SU-DHL-6 (cell line): ENCODE measurements around the gene LRCH1.

ENCODE experiments used
- H2AFZ ChIP-seq: fragments of 200-600 bp; sonication (generic); 2 replicates; pipeline ENCODE4 v1.6.1; 2014; ENCODE audit warnings: low read depth, mild to moderate bottlenecking, moderate library complexity, mixed read lengths, antibody characterized with exemption, low read length; ENCODE audit not compliant: severe bottlenecking
- H3F3A ChIP-seq: fragments of 200-600 bp; shearing (Covaris generic); 2 replicates; pipeline ENCODE4 v1.6.0; 2016; ENCODE audit warnings: antibody characterized with exemption, mild to moderate bottlenecking; ENCODE audit not compliant: insufficient read depth
- H3K27ac ChIP-seq: fragments of 200-600 bp; sonication (generic); 2 replicates; pipeline ENCODE4 v1.5.1; 2016; ENCODE audit warnings: low read depth, mild to moderate bottlenecking, low read length, moderate library complexity, mixed read lengths
- H3K27me3 ChIP-seq: fragments of 200-600 bp; sonication (generic), shearing (Covaris generic); 2 replicates; pipeline ENCODE4 v1.6.0; 2014; ENCODE audit warnings: mild to moderate bottlenecking, low read length
- H3K36me3 ChIP-seq: fragments of 200-600 bp; sonication (generic); 2 replicates; pipeline ENCODE4 v1.6.1; 2014; ENCODE audit warnings: mild to moderate bottlenecking, low read length, mixed read lengths
- H3K4me2 ChIP-seq: fragments of 300-600, 200-600 bp; shearing (Covaris generic), sonication (generic); 2 replicates; pipeline ENCODE4 v1.6.0; 2014; ENCODE audit warnings: low read length, low read depth, mild to moderate bottlenecking; ENCODE audit not compliant: poor library complexity, severe bottlenecking
- H3K4me3 ChIP-seq: fragments of 200-600 bp; sonication (generic); 2 replicates; pipeline ENCODE4 v1.5.1; 2014; ENCODE audit warnings: antibody characterized with exemption, low read length, mild to moderate bottlenecking, mixed read lengths; ENCODE audit not compliant: insufficient read depth, poor library complexity, severe bottlenecking
- H3K79me2 ChIP-seq: fragments of 200-600 bp; sonication (generic); 2 replicates; pipeline ENCODE4 v1.6.1; 2014; ENCODE audit warnings: mild to moderate bottlenecking, low read length, moderate library complexity; ENCODE audit not compliant: insufficient read depth
- H3K9ac ChIP-seq: fragments of 200-600 bp; sonication (generic); 2 replicates; pipeline ENCODE4 v1.7.0; 2014; ENCODE audit warnings: mild to moderate bottlenecking, low read length
- H3K9me2 ChIP-seq: fragments of 200-600 bp; sonication (generic); replicated peaks from 2 replicates; pipeline ENCODE4 v1.6.1; 2014; ENCODE audit warnings: low read length; ENCODE audit not compliant: insufficient read depth
- H3K9me3 ChIP-seq: fragments of 200-600 bp; sonication (generic); 2 replicates; pipeline ENCODE4 v1.6.1; 2014; ENCODE audit warnings: low read length, mixed read lengths; ENCODE audit not compliant: insufficient read depth
- H4K20me1 ChIP-seq: fragments of 200-600 bp; sonication (generic); 2 replicates; pipeline ENCODE4 v1.6.1; 2014; ENCODE audit warnings: low read depth, mild to moderate bottlenecking, antibody characterized with exemption, low read length, moderate library complexity, mixed read lengths
- CTCF ChIP-seq: fragments of 200-600 bp; sonication (generic); IDR thresholded peaks from one replicate; pipeline ENCODE4 v1.5.1; 2017; ENCODE audit warnings: antibody characterized with exemption, mild to moderate bottlenecking, low read length, moderate library complexity; ENCODE audit not compliant: insufficient read depth, poor library complexity, severe bottlenecking
- EZH2phosphoT487 ChIP-seq: fragments of 200-600 bp; sonication (generic), shearing (Covaris generic); conservative IDR thresholded peaks from 2 replicates; pipeline ENCODE4 v1.6.1; 2018; ENCODE audit warnings: mild to moderate bottlenecking, antibody characterized with exemption, low read length, moderate library complexity, mixed read lengths

Gene LRCH1

GRCh38 chr13:46654951-46655350 is 102.0 kb downstream of the LRCH1 start:
- TF ChIP-seq EZH2phosphoT487 (no peak), CTCF (no peak)
- Histone ChIP-seq H3K9me3 (no peaks in the 10 kb centered on the region), H3K9ac (no peak overlapping the region), H3K79me2 (no peaks in the 10 kb centered on the region; the same call in 1 of the 2 replicates), H3K36me3 (no peaks in the 10 kb centered on the region), H3K4me2 (no peak overlapping the region), H3K9me2 (no peaks in the 10 kb centered on the region), H3K27ac (no peak overlapping the region), H4K20me1 (peaks cover 3% of the 10 kb centered on the region; the same call in 1 of the 2 replicates), H3F3A (no peaks in the 10 kb centered on the region; the same call in 1 of the 2 replicates), H2AFZ (no peak overlapping the region), H3K4me3 (no peak overlapping the region), H3K27me3 (no peaks in the 10 kb centered on the region)

DNA sequence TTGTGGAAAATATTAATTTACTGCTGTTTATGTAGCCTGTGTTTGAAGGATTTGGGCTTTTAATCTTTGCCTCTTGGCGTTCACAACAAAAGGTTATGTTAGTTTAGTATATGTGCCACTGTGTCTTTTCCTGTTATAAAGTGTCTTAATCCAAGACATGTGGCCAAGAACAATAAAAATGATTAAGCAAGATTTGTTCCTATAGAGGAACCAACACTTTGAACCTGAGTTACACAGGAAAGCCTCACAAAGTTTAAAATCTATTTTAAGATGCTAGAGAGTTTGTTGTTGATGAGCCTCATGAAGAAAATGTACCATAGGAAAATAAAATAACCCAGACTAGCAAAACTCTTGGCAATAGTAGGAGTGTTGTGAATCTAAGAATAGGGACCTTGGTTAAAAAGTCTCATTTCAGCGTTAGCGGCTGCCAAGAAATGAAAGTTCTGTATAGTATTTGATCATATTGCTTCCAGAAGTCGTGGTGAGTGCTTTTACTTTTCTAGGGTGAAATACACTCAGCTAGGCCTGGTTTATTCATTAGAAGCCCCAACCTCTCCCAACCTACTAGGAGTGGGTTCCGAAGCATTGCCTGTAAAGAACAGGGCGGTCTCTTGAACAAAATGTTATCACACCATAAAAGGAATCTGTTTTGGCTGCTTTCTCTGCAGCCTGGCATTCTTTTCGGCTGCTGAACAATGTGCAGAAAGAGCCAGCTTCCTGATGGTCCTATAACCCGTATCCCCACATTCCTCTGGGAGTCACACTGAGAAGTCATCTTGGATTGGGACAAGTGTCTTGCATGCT is 102.6 kb downstream of the LRCH1 start:
- H3K9me3 ChIP-seq: no peaks in the 10 kb centered on the region
- H3K27ac ChIP-seq: no peak overlapping the region
- H3K9ac ChIP-seq: no peak overlapping the region
- no peaks in the 10 kb centered on the region; the same call in 1 of the 2 replicates for H3F3A ChIP-seq
- no peak overlapping the region for H3K4me3 ChIP-seq
- no peaks in the 10 kb centered on the region; the same call in 1 of the 2 replicates for H4K20me1 ChIP-seq
- no peaks in the 10 kb centered on the region for H3K27me3 ChIP-seq
- no peaks in the 10 kb centered on the region for H3K36me3 ChIP-seq
- TF ChIP-seq EZH2phosphoT487 (no peak), CTCF (no peak)
- peaks cover 1% of the 10 kb centered on the region for H3K79me2 ChIP-seq
- no peak overlapping the region for H3K4me2 ChIP-seq
- no peak overlapping the region for H2AFZ ChIP-seq
- no peaks in the 10 kb centered on the region for H3K9me2 ChIP-seq

DNA sequence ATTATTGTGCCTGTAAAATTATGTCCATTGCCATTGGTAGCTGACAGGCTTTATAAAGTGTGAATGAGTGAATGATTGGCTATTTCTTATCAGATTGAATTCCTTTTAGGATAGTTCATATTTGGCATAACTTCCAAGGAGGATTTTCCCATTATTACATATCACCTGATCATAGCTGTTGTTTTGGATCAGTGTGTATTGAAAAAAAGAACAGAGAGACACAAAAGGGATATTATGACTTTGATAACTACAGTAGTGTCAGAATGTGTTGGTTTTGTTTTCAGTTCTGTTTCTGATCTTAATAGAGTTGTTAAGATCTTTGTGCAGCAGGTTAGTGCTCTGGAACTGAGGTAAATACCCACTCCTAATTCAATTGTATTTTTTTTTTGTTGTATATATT is 103.8 kb downstream of the LRCH1 start:
- no peak overlapping the region for H3K4me3 ChIP-seq
- TF ChIP-seq CTCF (no peak), EZH2phosphoT487 (no peak)
- H3K9ac ChIP-seq: no peak overlapping the region
- H3K79me2 ChIP-seq: peaks cover 11% of the 10 kb centered on the region
- H3K9me2 ChIP-seq: no peaks in the 10 kb centered on the region
- H3F3A ChIP-seq: no peaks in the 10 kb centered on the region
- no peak overlapping the region for H2AFZ ChIP-seq
- no peaks in the 10 kb centered on the region for H3K9me3 ChIP-seq
- no peaks in the 10 kb centered on the region for H3K36me3 ChIP-seq
- no peaks in the 10 kb centered on the region for H4K20me1 ChIP-seq
- H3K27me3 ChIP-seq: no peaks in the 10 kb centered on the region
- H3K4me2 ChIP-seq: no peak overlapping the region
- no peak overlapping the region for H3K27ac ChIP-seq
